H1 (cell line): ENCODE data around the gene ATMIN. TPM values are rescaled to one million over a fixed set of nuclear protein-coding genes. Genes with fewer than 3 reads are reported as not detected.

ENCODE experiments used
- CTCF ChIA-PET: fragments of 300-600 bp; sonication (Branson Sonifier 250); formaldehyde crosslinking; loops from one replicate; lab custom pipeline; 2021; ENCODE audit not compliant: partially characterized antibody; lab: Charles Lee
- POLR2A ChIA-PET: fragments of 300-600 bp; sonication (Branson Sonifier 250); formaldehyde crosslinking; loops from one replicate; lab custom pipeline; 2021; ENCODE audit warnings: inconsistent platforms; ENCODE audit not compliant: partially characterized antibody; lab: Charles Lee
- DNase-seq, 2 experiments: peaks; one replicate each; pipeline versions ENCODE4 v3.0.0 to v3.0.0-alpha.2; 2010 to 2022; ENCODE audit warnings: low spot score in 2 of 2, low read depth in 1 of 2, mixed read lengths in 1 of 2
- FAIRE-seq: peaks from 2 replicates; lab custom pipeline; 2011; peaks lifted over from hg19 to GRCh38; lab: Jason Lieb, UNC
- H2AFZ ChIP-seq: 2 replicates; pipeline ENCODE4 v1.8.1; 2012; ENCODE audit warnings: low read length, inconsistent platforms
- H2AK5ac ChIP-seq: 2 replicates; pipeline ENCODE4 v1.6.1; 2013; ENCODE audit warnings: low read depth, low read length
- H2BK120ac ChIP-seq: replicated peaks from 2 replicates; pipeline ENCODE3; 2013; ENCODE audit warnings: low read depth, low read length, inconsistent platforms
- H2BK12ac ChIP-seq: 2 replicates; pipeline ENCODE4 v1.6.1; 2013; ENCODE audit warnings: low read depth, low read length
- H2BK15ac ChIP-seq: 2 replicates; pipeline ENCODE4 v1.6.1; 2013; ENCODE audit warnings: low read length
- H2BK20ac ChIP-seq: 2 replicates; pipeline ENCODE4 v1.6.1; 2013; ENCODE audit warnings: low read length
- H2BK5ac ChIP-seq: 2 replicates; pipeline ENCODE4 v1.6.1; 2013; ENCODE audit warnings: low read depth, low read length
- H3K14ac ChIP-seq: 2 replicates; pipeline ENCODE4 v1.6.1; 2013; ENCODE audit warnings: inconsistent platforms; ENCODE audit not compliant: insufficient read length
- H3K18ac ChIP-seq: 2 replicates; pipeline ENCODE4 v1.6.1; 2013; ENCODE audit warnings: low read length; ENCODE audit errors: extremely low read depth
- H3K23ac ChIP-seq: 2 replicates; pipeline ENCODE4 v1.6.1; 2013; ENCODE audit warnings: inconsistent platforms; ENCODE audit not compliant: insufficient read length
- H3K23me2 ChIP-seq: 2 replicates; pipeline ENCODE4 v1.6.1; 2013; ENCODE audit warnings: low read depth, low read length
- H3K27ac ChIP-seq: 2 replicates; pipeline ENCODE4 v1.6.1; 2011; ENCODE audit warnings: low read depth, low read length, inconsistent platforms
- H3K27me3 ChIP-seq, 4 experiments: replicated peaks in 1 of 4; 1 replicate in 1 of 4; 2 replicates in 3 of 4; pipeline versions ENCODE4 v1.6.1 to v1.8.1; 2011 to 2013; ENCODE audit warnings: low read length in 3 of 4, mild to moderate bottlenecking in 3 of 4, inconsistent platforms in 2 of 4, mixed read lengths in 2 of 4, moderate library complexity in 1 of 4; ENCODE audit not compliant: control insufficient read depth in 3 of 4, insufficient read depth in 3 of 4; ENCODE audit errors: extremely low read depth in 1 of 4
- H3K36me3 ChIP-seq, 4 experiments: 2 replicates each; pipeline versions ENCODE4 v1.6.1 to v1.8.1; 2011 to 2013; ENCODE audit warnings: mild to moderate bottlenecking in 4 of 4, low read length in 3 of 4, moderate library complexity in 2 of 4, control low read depth in 1 of 4, inconsistent platforms in 1 of 4; ENCODE audit not compliant: insufficient read depth in 4 of 4, control insufficient read depth in 2 of 4
- H3K4ac ChIP-seq: replicated peaks from 2 replicates; pipeline ENCODE3; 2013; ENCODE audit warnings: low read length, low read depth, mixed read lengths, inconsistent platforms; ENCODE audit not compliant: insufficient read length
- H3K4me1 ChIP-seq, 4 experiments: replicated peaks in 1 of 4; 1 replicate in 1 of 4; 2 replicates in 3 of 4; pipeline versions ENCODE4 v1.6.1 to v1.8.1; 2011 to 2013; ENCODE audit warnings: low read length in 3 of 4, inconsistent platforms in 2 of 4, mixed read lengths in 1 of 4; ENCODE audit not compliant: insufficient read depth in 4 of 4, control insufficient read depth in 3 of 4
- H3K4me2 ChIP-seq, 2 experiments: 2 replicates each; pipeline versions ENCODE4 v1.6.1 to v1.8.1; 2011 to 2013; ENCODE audit warnings: low read depth in 2 of 2, low read length in 2 of 2, control low read depth in 1 of 2, inconsistent platforms in 1 of 2, mild to moderate bottlenecking in 1 of 2; ENCODE audit not compliant: insufficient read depth in 1 of 2
- H3K4me3 ChIP-seq, 4 experiments: fragments of 200-600, 300-600 bp in 1 of 4; sonication (generic), shearing (Covaris generic), sonication (Bioruptor Twin) in 1 of 4; 2 replicates each; pipeline versions ENCODE4 v1.5.1 to v1.8.1; 2011 to 2016; ENCODE audit warnings: low read length in 4 of 4, low read depth in 3 of 4, control low read depth in 2 of 4, inconsistent platforms in 2 of 4, mild to moderate bottlenecking in 2 of 4, mixed read lengths in 1 of 4, moderate library complexity in 1 of 4; ENCODE audit not compliant: insufficient read depth in 2 of 4; ENCODE audit errors: extremely low read depth in 1 of 4
- H3K56ac ChIP-seq: replicated peaks from 2 replicates; pipeline ENCODE3; 2013; ENCODE audit warnings: low read depth, mild to moderate bottlenecking, mixed read lengths, low read length, inconsistent platforms; ENCODE audit not compliant: insufficient read length
- H3K79me1 ChIP-seq: 2 replicates; pipeline ENCODE4 v1.6.1; 2013; ENCODE audit warnings: low read depth, low read length, control low read depth
- H3K79me2 ChIP-seq, 2 experiments: 2 replicates each; pipeline versions ENCODE4 v1.6.1 to v1.8.1; 2012 to 2013; ENCODE audit warnings: low read length in 2 of 2, mild to moderate bottlenecking in 2 of 2, inconsistent platforms in 1 of 2; ENCODE audit not compliant: insufficient read depth in 2 of 2, control insufficient read depth in 1 of 2
- H3K9ac ChIP-seq, 4 experiments: replicated peaks in 1 of 4; 1 replicate in 1 of 4; 2 replicates in 3 of 4; pipeline versions ENCODE4 v1.6.1 to v1.8.1; 2011 to 2013; ENCODE audit warnings: low read depth in 3 of 4, low read length in 3 of 4, control low read depth in 2 of 4, mild to moderate bottlenecking in 2 of 4, moderate library complexity in 2 of 4, inconsistent platforms in 1 of 4; ENCODE audit errors: extremely low read depth in 1 of 4
- H3K9me3 ChIP-seq, 2 experiments: 2 replicates each; pipeline versions ENCODE4 v1.6.1 to v1.8.1; 2012 to 2013; ENCODE audit warnings: mild to moderate bottlenecking in 2 of 2, moderate library complexity in 2 of 2, control low read depth in 1 of 2, inconsistent platforms in 1 of 2, low read depth in 1 of 2, low read length in 1 of 2, mixed read lengths in 1 of 2; ENCODE audit not compliant: insufficient read depth in 2 of 2
- H4K20me1 ChIP-seq, 2 experiments: replicated peaks in 1 of 2; 2 replicates each; pipeline versions ENCODE3 to v1.8.1; 2011 to 2013; ENCODE audit warnings: inconsistent platforms in 2 of 2, low read length in 2 of 2, mild to moderate bottlenecking in 1 of 2; ENCODE audit not compliant: insufficient read depth in 2 of 2, control insufficient read depth in 1 of 2
- H4K5ac ChIP-seq: 2 replicates; pipeline ENCODE4 v1.6.1; 2013; ENCODE audit warnings: low read length, low read depth, mixed read lengths, inconsistent platforms; ENCODE audit not compliant: insufficient read length
- H4K8ac ChIP-seq: 2 replicates; pipeline ENCODE4 v1.8.0; 2013; ENCODE audit warnings: mild to moderate bottlenecking, moderate library complexity, low read length, inconsistent platforms; ENCODE audit not compliant: insufficient read depth; ENCODE audit errors: extremely low read depth
- H4K91ac ChIP-seq: replicated peaks from 2 replicates; pipeline ENCODE3; 2013; ENCODE audit warnings: low read length, mixed read lengths, inconsistent platforms; ENCODE audit not compliant: insufficient read length
- ATF3 ChIP-seq: IDR thresholded peaks from 2 replicates; pipeline ENCODE4 v1.6.1; 2011; ENCODE audit warnings: low read depth, mild to moderate bottlenecking, low read length; ENCODE audit not compliant: insufficient read depth
- BCL11A ChIP-seq, 2 experiments: IDR thresholded peaks; one replicate each; pipeline ENCODE4 v1.6.1; 2011; ENCODE audit warnings: low read depth in 2 of 2, low read length in 2 of 2, mild to moderate bottlenecking in 2 of 2
- EP300 ChIP-seq, 2 experiments: IDR thresholded peaks; 1 replicate in 1 of 2; 2 replicates in 1 of 2; pipeline ENCODE4 v1.6.1; 2011 to 2012; ENCODE audit warnings: low read depth in 2 of 2, low read length in 2 of 2, mild to moderate bottlenecking in 2 of 2, borderline replicate concordance in 1 of 2, inconsistent platforms in 1 of 2, moderate library complexity in 1 of 2
- FOSL1 ChIP-seq: IDR thresholded peaks from 2 replicates; pipeline ENCODE4 v1.6.1; 2011; ENCODE audit warnings: mild to moderate bottlenecking, low read depth, low read length, moderate library complexity; ENCODE audit not compliant: insufficient read depth
- HDAC2 ChIP-seq, 2 experiments: fragments of 300-600 bp in 1 of 2; sonication (generic) in 1 of 2; IDR thresholded peaks; 2 replicates each; pipeline ENCODE4 v1.6.1; 2011 to 2012; ENCODE audit warnings: low read depth in 2 of 2, low read length in 2 of 2, mild to moderate bottlenecking in 2 of 2, moderate library complexity in 2 of 2, borderline replicate concordance in 1 of 2, inconsistent platforms in 1 of 2
- JUND ChIP-seq: IDR thresholded peaks from 2 replicates; pipeline ENCODE4 v1.6.1; 2011; ENCODE audit warnings: mild to moderate bottlenecking, improper control_type of control experiment, low read length
- SP2 ChIP-seq: IDR thresholded peaks from 2 replicates; pipeline ENCODE4 v1.6.1; 2012; ENCODE audit warnings: mild to moderate bottlenecking, low read length, inconsistent platforms
- YY1 ChIP-seq: IDR thresholded peaks from 2 replicates; pipeline ENCODE4 v1.6.1; 2011; ENCODE audit warnings: low read depth, mild to moderate bottlenecking, low read length
- WGBS, 2 experiments: shearing (Covaris generic) in 1 of 2; methylation state at CpG; one replicate each; pipeline versions ENCODE4 v1.1.6 to v1.1.7; 2013 to 2015; ENCODE audit warnings: low lambda C conversion rate in 2 of 2, mixed read lengths in 2 of 2, inconsistent platforms in 1 of 2, low coverage in 1 of 2, missing lambda C conversion rate in 1 of 2; ENCODE audit not compliant: insufficient replicate concordance in 2 of 2, insufficient coverage in 1 of 2, insufficient read length in 1 of 2; ENCODE audit errors: extremely low coverage in 1 of 2, missing lambda C conversion rate in 1 of 2; 5-methylcytosine and 5-hydroxymethylcytosine counted together
- polyA plus RNA-seq, 7 experiments: library from polyadenylated mRNA; depleted of rRNA in 3 of 7; stranded (reverse) in 5 of 7; unstranded in 2 of 7; fragments of >200 nt in 5 of 7; fragments of 200-250 nt in 2 of 7; gene quantifications; 1 replicate in 5 of 7; 2 replicates in 1 of 7; 4 replicates in 1 of 7; pipeline versions ENCODE4 v1.2.1 to v1.2.3, GENCODE V29; 2011 to 2013; ENCODE audit warnings: missing spikeins in 2 of 7, mixed read lengths in 2 of 7
- total RNA-seq: library from RNA; stranded (reverse); fragmentation: NEBNext Ultra II Directional; extraction: Animal tissue kit (Norgen Biotek cat#: 25700); gene quantifications from 2 replicates; pipeline ENCODE4 v1.2.1, GENCODE V29; 2021

ATMIN gene
- total and polyA plus RNA-seq, 2 of the 8 experiments (the other 6 are each of a cell fraction or from before 2014, with no cell fraction given) = 34.8 to 59.8 TPM

- Histone ChIP-seq H2BK120ac (no peak overlapping the region), H3K9ac (peak overlapping the region; percentile 58 to 85 (median 76)), H4K5ac (peak overlapping the region; percentile 56), H3K36me3 (peaks cover 0 to 10% (median 0%) of the 10 kb centered on the region in 4 experiments; a peak in 1 of 8 replicates), H3K4ac (peak overlapping the region; percentile 69), H3K9me3 (no peaks in the 10 kb centered on the region), H3K14ac (no peak overlapping the region), H2AFZ (no peak overlapping the region), H3K4me2 (peak overlapping the region; percentile 62 to 65), H3K27ac (peak overlapping the region; percentile 39; the same call in 1 of the 2 replicates), H4K8ac (peak overlapping the region; percentile 71), H2BK12ac (no peak overlapping the region), H3K79me1 (peaks cover 2% of the 10 kb centered on the region; the same call in 1 of the 2 replicates), H3K18ac (no peak overlapping the region), H4K91ac (peak overlapping the region; percentile 55), H2AK5ac (no peak overlapping the region), H3K4me3 (peak overlapping the region; percentile 64 to 93 (median 76)), H2BK20ac (no peak overlapping the region), H2BK5ac (peak overlapping the region; percentile 52; the same call in 1 of the 2 replicates), H3K27me3 (no peaks in the 10 kb centered on the region), H3K23me2 (0 out of 2 replicates have a peak, but pooled peaks cover 3% of the 10 kb centered on the region), H3K4me1 (no peaks in the 10 kb centered on the region), H2BK15ac (no peak overlapping the region), H4K20me1 (no peaks in the 10 kb centered on the region), H3K23ac (no peak overlapping the region)
- 4% methylated on average over 19 of the region's 22 CpGs; no CpG with 5 or more reads in 1 of the 2 experiments for WGBS, 2 experiments
- ChIA-PET CTCF (no interaction called here), POLR2A (interaction anchor here (1.0 to 1.6 kb wide), 2 partner anchors 19 to 48 kb away, joined by 3 to 4 read pairs; partner anchors contain the start of gene C16orf46)
- no peak for TF ChIP-seq BCL11A (IDR thresholded peaks at IDR 0.05; ENCODE audit: low read depth in 2 of 2, low read length in 2 of 2)
- TF ChIP-seq JUND = no peak
- TF ChIP-seq SP2 = no peak
- no peak for TF ChIP-seq FOSL1
- no peak for TF ChIP-seq EP300 (IDR thresholded peaks at IDR 0.05; ENCODE audit: borderline replicate concordance in 1 of 2, low read depth in 2 of 2, low read length in 2 of 2)
- TF ChIP-seq YY1 = no peak
- TF ChIP-seq HDAC2 (IDR thresholded peaks at IDR 0.05; ENCODE audit: borderline replicate concordance in 1 of 2, low read depth in 2 of 2, low read length in 2 of 2) = no peak
- no peak for TF ChIP-seq ATF3
- TF ChIP-seq, all 59 proteins: peak for 0
- peaks cover 5 to 43% of the 10 kb centered on the region in 2 experiments for H3K79me2 ChIP-seq
- DNase-seq = no peak
- peak overlapping the region; percentile 78 for H3K56ac ChIP-seq
- no peak for FAIRE-seq
These were observed 60.0 kb downstream of the ATMIN start for GRCh38 chr16:81095653-81095952.
